Right lobe of liver (tissue), 4 donors: Measurements from ENCODE around the gene PAF1.

Source experiments
- POLR2A ChIP-seq: fragments of 450-650 bp; IDR thresholded peaks from one replicate; pipeline ENCODE4 v1.6.1; 2017; ENCODE audit warnings: antibody characterized with exemption, mild to moderate bottlenecking
- TF ChIP-seq, protein P1 (sequence below), 4 donors: fragments of 200-600 bp in 3 of 4; fragments of 450-650 bp in 1 of 4; IDR thresholded peaks; one replicate each; pipeline versions ENCODE4 v1.5.1 to v1.8.0; 2016 to 2022; ENCODE audit warnings: antibody characterized with exemption in 4 of 4, mild to moderate bottlenecking in 2 of 4
- donor health status: DM: no; HTN: no; CAD: no.
- donor health status: DM: no; HTN: no; CAD: no.
- donor health status: DM: no; HTN: yes; CAD: no.

DNA sequence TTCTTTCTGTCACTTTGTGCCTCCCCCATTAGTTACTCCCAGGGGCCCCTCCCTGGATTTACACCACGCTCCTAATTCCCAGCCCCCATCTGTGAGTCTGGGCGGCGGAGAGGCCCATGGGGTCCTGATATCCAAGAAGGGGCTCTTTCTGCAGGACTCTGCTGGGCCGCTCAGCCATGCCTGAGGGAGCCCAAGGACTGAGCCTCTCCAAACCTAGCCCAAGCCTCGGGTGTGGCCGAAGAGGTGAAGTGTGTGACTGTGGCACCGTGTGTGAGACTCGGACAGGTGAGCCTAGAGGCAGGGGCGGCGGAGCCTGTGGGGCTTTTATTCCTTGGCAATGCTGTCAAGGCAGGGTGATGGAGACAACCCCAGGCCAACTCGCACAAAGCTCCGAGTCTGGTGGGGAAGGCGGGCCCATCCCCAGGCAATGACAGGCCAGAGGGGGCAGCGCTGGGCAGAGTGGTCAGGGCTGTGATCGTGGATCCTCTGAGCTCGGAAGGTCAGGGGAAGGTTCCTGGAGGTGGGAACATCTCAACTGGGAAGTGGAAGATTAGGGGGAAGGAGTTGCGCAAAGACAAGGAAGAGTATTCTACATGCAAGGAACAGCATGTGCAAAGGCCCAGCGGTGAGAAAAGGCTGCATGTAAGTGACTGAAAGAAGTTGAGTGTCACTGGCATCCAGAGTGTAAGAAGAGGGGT is 23.2 kb upstream of the PAF1 start:
- TF ChIP-seq, protein P1, sequence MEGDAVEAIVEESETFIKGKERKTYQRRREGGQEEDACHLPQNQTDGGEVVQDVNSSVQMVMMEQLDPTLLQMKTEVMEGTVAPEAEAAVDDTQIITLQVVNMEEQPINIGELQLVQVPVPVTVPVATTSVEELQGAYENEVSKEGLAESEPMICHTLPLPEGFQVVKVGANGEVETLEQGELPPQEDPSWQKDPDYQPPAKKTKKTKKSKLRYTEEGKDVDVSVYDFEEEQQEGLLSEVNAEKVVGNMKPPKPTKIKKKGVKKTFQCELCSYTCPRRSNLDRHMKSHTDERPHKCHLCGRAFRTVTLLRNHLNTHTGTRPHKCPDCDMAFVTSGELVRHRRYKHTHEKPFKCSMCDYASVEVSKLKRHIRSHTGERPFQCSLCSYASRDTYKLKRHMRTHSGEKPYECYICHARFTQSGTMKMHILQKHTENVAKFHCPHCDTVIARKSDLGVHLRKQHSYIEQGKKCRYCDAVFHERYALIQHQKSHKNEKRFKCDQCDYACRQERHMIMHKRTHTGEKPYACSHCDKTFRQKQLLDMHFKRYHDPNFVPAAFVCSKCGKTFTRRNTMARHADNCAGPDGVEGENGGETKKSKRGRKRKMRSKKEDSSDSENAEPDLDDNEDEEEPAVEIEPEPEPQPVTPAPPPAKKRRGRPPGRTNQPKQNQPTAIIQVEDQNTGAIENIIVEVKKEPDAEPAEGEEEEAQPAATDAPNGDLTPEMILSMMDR (IDR thresholded peaks at IDR 0.05), result no peak
- no peak for TF ChIP-seq POLR2A
